AG04450 (cell line): ENCODE measurements around the gene NFIX. TPM values are rescaled to one million over a fixed set of nuclear protein-coding genes. Genes with fewer than 3 reads are reported as not detected.

ENCODE experiments used
- CTCF ChIA-PET: fragments of 300-600, 350-600 bp; formaldehyde crosslinking; extraction: SDS; loops from one replicate; lab custom pipeline; 2022; ENCODE audit warnings: antibody characterized with exemption, inconsistent platforms; lab: Charles Lee
- POLR2A ChIA-PET: fragments of 350-600 bp; formaldehyde crosslinking; extraction: SDS; loops from one replicate; lab custom pipeline; 2021; ENCODE audit warnings: antibody characterized with exemption, inconsistent platforms; lab: Yijun Ruan, JAX
- DNase-seq: peaks from one replicate; pipeline ENCODE4 v3.0.0-alpha.2; 2011; ENCODE audit warnings: low read depth, low spot score
- H3K27ac ChIP-seq: one replicate; pipeline ENCODE4 v1.5.1; 2012; ENCODE audit warnings: low read depth, low read length, control low read depth
- H3K27me3 ChIP-seq: one replicate; pipeline ENCODE4 v1.6.0; 2012; ENCODE audit warnings: low read length; ENCODE audit not compliant: control insufficient read depth, insufficient read depth
- H3K4me3 ChIP-seq: 2 replicates; pipeline ENCODE4 v1.5.1; 2011; ENCODE audit warnings: mild to moderate bottlenecking, low read depth, low read length, control low read depth
- H3K9me3 ChIP-seq: 2 replicates; pipeline ENCODE4 v1.5.1; 2012; ENCODE audit warnings: low read length; ENCODE audit not compliant: control insufficient read depth, insufficient read depth
- CTCF ChIP-seq: IDR thresholded peaks from 2 replicates; pipeline ENCODE4 v1.5.1; 2011; ENCODE audit warnings: low read depth, low read length, control low read depth, inconsistent platforms
- polyA plus RNA-seq: library from polyadenylated mRNA; depleted of rRNA; stranded (reverse); fragments of >200 nt; gene quantifications from 2 replicates; pipeline ENCODE4 v1.2.3, GENCODE V29; 2011

NFIX gene
- polyA plus RNA-seq, 1 experiment = 15.1 TPM

GRCh38 chr19:13098277-13099072 lies 103.2 kb downstream of the NFIX start:
- no peak for TF ChIP-seq CTCF
- Histone ChIP-seq H3K9me3 (no peaks in the 10 kb centered on the region; the same call in 1 of the 2 replicates), H3K27me3 (no peaks in the 10 kb centered on the region), H3K27ac (no peak overlapping the region), H3K4me3 (no peak overlapping the region)
- DNase-seq = no peak
- ChIA-PET CTCF (no interaction called here), POLR2A (no interaction called here)

- H3K4me3 ChIP-seq = no peak overlapping the region
- no peak for DNase-seq
- H3K27me3 ChIP-seq = no peaks in the 10 kb centered on the region
- peak overlapping the region; percentile 21 for H3K27ac ChIP-seq
- TF ChIP-seq CTCF = no peak
- POLR2A ChIA-PET = no interaction called here
- CTCF ChIA-PET = no interaction called here
- H3K9me3 ChIP-seq = peaks cover under 1% of the 10 kb centered on the region; the same call in 1 of the 2 replicates
Measured at GRCh38 chr19:13099073-13099999, 104.1 kb downstream of the NFIX start.

GRCh38 chr19:13100031-13100588 lies 104.8 kb downstream of the NFIX start:
- no peak overlapping the region for H3K27ac ChIP-seq
- POLR2A ChIA-PET = no interaction called here
- H3K4me3 ChIP-seq = no peak overlapping the region
- no peaks in the 10 kb centered on the region for H3K27me3 ChIP-seq
- H3K9me3 ChIP-seq = peaks cover 2% of the 10 kb centered on the region; the same call in 1 of the 2 replicates
- DNase-seq = no peak
- TF ChIP-seq CTCF = no peak
- CTCF ChIA-PET = interaction anchor here (1.3 to 1.4 kb wide), 2 partner anchors 21 to 135 kb away, joined by 5 to 8 read pairs; no protein-coding TSS in a partner anchor

GRCh38 chr19:13100841-13101589 lies 105.7 kb downstream of the NFIX start:
- peak; percentile 26 for TF ChIP-seq CTCF
- Histone ChIP-seq H3K9me3 (peaks cover 2% of the 10 kb centered on the region; the same call in 1 of the 2 replicates), H3K27me3 (no peaks in the 10 kb centered on the region), H3K27ac (no peak overlapping the region), H3K4me3 (no peak overlapping the region)
- CTCF ChIA-PET = interaction anchor here (0.6 to 1.4 kb wide), 6 partner anchors 17 to 136 kb away, joined by 3 to 12 read pairs (median 6); no protein-coding TSS in a partner anchor
- DNase-seq = no peak
- POLR2A ChIA-PET = no interaction called here
